Osteoblast (primary cell): Measurements from ENCODE around the gene TDRD3. TPM values are rescaled to one million over a fixed set of nuclear protein-coding genes. Genes with fewer than 3 reads are reported as not detected.
A peak's percentile ranks its signal among the peaks of the same experiment; 100 is the strongest.
"Not testable (repeated sequence)": the region's sequence is repeated elsewhere in the genome, so short reads cannot be mapped to it uniquely, and the experiment has no call there.

Experiments used
- DNase-seq: peaks from one replicate; pipeline ENCODE4 v3.0.0; 2011; ENCODE audit warnings: low spot score, mixed read lengths; ENCODE audit not compliant: insufficient read length; ENCODE audit errors: missing footprints
- H2AFZ ChIP-seq: 2 replicates; pipeline ENCODE4 v1.6.0; 2011; ENCODE audit warnings: mild to moderate bottlenecking, low read length
- H3K27ac ChIP-seq: 2 replicates; pipeline ENCODE4 v1.5.1; 2011; ENCODE audit warnings: mild to moderate bottlenecking, low read depth, low read length, moderate library complexity
- H3K27me3 ChIP-seq: 2 replicates; pipeline ENCODE4 v1.6.0; 2012; ENCODE audit warnings: mild to moderate bottlenecking, control low read depth, inconsistent platforms, low read length, moderate library complexity; ENCODE audit not compliant: insufficient read depth
- H3K36me3 ChIP-seq: 2 replicates; pipeline ENCODE4 v1.5.1; 2011; ENCODE audit warnings: mild to moderate bottlenecking, low read length, control low read depth, moderate library complexity; ENCODE audit not compliant: insufficient read depth
- H3K4me1 ChIP-seq: 2 replicates; pipeline ENCODE4 v1.5.1; 2011; ENCODE audit warnings: mild to moderate bottlenecking, low read length, control low read depth, moderate library complexity; ENCODE audit not compliant: insufficient read depth
- H3K4me2 ChIP-seq: 2 replicates; pipeline ENCODE4 v1.6.0; 2011; ENCODE audit warnings: mild to moderate bottlenecking, low read length; ENCODE audit not compliant: insufficient read depth
- H3K4me3 ChIP-seq: fragments of 200-600 bp; sonication (generic); 3 replicates; pipeline ENCODE4 v1.5.1; 2012; ENCODE audit warnings: mild to moderate bottlenecking, low read length, inconsistent platforms; ENCODE audit not compliant: insufficient read depth
- H3K79me2 ChIP-seq: 2 replicates; pipeline ENCODE4 v1.6.0; 2012; ENCODE audit warnings: mild to moderate bottlenecking, low read length, control low read depth, inconsistent platforms; ENCODE audit not compliant: insufficient read depth
- H3K9me3 ChIP-seq: 2 replicates; pipeline ENCODE4 v1.5.1; 2011; ENCODE audit warnings: low read depth, low read length, control low read depth
- H4K20me1 ChIP-seq: 2 replicates; pipeline ENCODE4 v1.6.0; 2012; ENCODE audit warnings: mild to moderate bottlenecking, low read length, control low read depth; ENCODE audit not compliant: insufficient read depth
- CTCF ChIP-seq: IDR thresholded peaks from 2 replicates; pipeline ENCODE4 v1.5.1; 2011; ENCODE audit warnings: mild to moderate bottlenecking, low read depth, low read length, moderate library complexity; ENCODE audit errors: extremely low read depth
- total RNA-seq: library from RNA; depleted of rRNA; stranded (reverse); fragments of >200 nt; gene quantifications from 2 replicates; pipeline ENCODE4 v1.2.3, GENCODE V29; 2012

The TDRD3 gene
- total RNA-seq, 1 donor, result 33.7 TPM

GRCh38 chr13:60398379-60398891 lies 1.4 kb downstream of the TDRD3 start:
- Histone ChIP-seq H3K36me3 (no peaks in the 10 kb centered on the region), H2AFZ (peak overlapping the region; percentile 96), H3K4me1 (peaks cover 24% of the 10 kb centered on the region), H3K27me3 (no peaks in the 10 kb centered on the region), H3K4me2 (peak overlapping the region; percentile 98), H4K20me1 (no peaks in the 10 kb centered on the region), H3K27ac (peak overlapping the region; percentile 87), H3K4me3 (peak overlapping the region; percentile 77), H3K79me2 (peaks cover 44% of the 10 kb centered on the region), H3K9me3 (no peaks in the 10 kb centered on the region)
- no peak for TF ChIP-seq CTCF
- DNase-seq, result peak; percentile 87

GRCh38 chr13:60398907-60399589 lies 2.0 kb downstream of the TDRD3 start:
- Histone ChIP-seq H3K79me2 (peaks cover 49% of the 10 kb centered on the region), H3K27ac (no peak overlapping the region), H3K4me2 (peak overlapping the region; percentile 98), H3K36me3 (no peaks in the 10 kb centered on the region), H3K4me3 (peak overlapping the region; percentile 77), H3K27me3 (no peaks in the 10 kb centered on the region), H3K4me1 (peaks cover 24% of the 10 kb centered on the region), H4K20me1 (no peaks in the 10 kb centered on the region), H3K9me3 (no peaks in the 10 kb centered on the region), H2AFZ (no peak overlapping the region)
- DNase-seq, result peak; percentile 56
- TF ChIP-seq CTCF, result no peak

DNA sequence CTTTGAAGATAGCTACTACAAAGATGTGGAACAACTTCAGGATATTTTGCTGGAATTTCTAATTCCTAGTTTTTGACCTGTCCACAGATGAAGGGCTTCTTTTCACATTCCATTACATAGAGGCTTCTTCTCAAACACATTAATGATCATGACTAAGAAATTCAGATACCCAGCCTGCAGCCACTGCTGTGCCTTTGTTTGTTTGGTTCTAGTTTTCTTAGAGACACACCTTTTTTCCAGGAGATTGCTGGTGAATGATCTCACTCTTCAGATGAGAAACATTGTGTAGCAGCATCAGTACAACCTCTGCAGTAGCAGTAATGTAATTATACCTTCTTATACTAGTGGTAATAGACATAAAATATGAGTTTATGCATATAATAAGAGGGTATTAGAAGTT lies 5.0 kb downstream of the TDRD3 start:
- DNase-seq, result peak; percentile 29
- Histone ChIP-seq H3K79me2 (peaks cover 65% of the 10 kb centered on the region), H3K27me3 (no peaks in the 10 kb centered on the region), H4K20me1 (no peaks in the 10 kb centered on the region), H2AFZ (no peak overlapping the region), H3K4me2 (no peak overlapping the region), H3K4me3 (no peak overlapping the region), H3K36me3 (no peaks in the 10 kb centered on the region), H3K9me3 (no peaks in the 10 kb centered on the region), H3K4me1 (peaks cover 15% of the 10 kb centered on the region), H3K27ac (no peak overlapping the region)
- TF ChIP-seq CTCF, result no peak

DNA sequence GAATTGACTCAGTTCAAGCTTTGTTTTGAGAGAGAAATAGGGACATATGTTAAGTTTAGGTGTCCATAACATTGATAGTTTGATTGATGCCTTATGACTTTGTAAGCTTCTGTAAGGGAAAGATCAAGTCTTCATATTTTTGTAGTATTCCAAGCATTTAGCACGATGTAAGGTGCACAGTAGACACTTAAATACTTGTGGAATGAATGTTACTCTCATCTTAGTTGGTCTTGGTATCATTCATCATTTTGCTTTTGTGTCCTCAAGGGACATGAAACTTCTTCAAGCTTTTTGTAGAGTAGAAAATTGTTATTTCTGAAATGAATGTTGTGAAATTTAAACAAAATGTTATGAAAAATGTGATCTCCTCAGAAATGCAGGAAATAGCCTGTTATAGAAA lies 10.1 kb downstream of the TDRD3 start:
- Histone ChIP-seq H3K4me2 (no peak overlapping the region), H4K20me1 (no peaks in the 10 kb centered on the region), H3K4me3 (no peak overlapping the region), H3K4me1 (no peaks in the 10 kb centered on the region), H3K27ac (no peak overlapping the region), H3K36me3 (no peaks in the 10 kb centered on the region), H3K79me2 (peaks cover 45% of the 10 kb centered on the region), H3K27me3 (no peaks in the 10 kb centered on the region), H2AFZ (no peak overlapping the region), H3K9me3 (no peaks in the 10 kb centered on the region)
- no peak for TF ChIP-seq CTCF
- no peak for DNase-seq

DNA sequence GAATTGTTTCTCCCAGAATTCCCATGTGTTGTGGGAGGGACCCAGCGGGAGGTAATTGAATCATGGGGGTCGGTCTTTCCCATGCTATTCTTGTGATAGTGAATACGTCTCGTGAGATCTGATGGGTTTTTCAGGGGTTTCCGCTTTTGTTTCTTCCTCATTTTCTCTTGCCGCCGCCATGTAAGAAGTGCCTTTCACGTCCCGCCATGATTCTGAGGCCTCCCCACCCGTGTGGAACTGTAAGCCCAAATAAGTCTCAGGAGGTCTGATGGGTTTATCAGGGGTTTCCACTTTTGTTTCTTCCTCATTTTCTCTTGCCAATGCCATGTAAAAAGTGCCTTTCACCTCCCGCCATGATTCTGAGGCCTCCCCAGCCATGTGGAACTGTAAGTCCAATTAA lies 10.8 kb downstream of the TDRD3 start:
- not testable (repeated sequence) for H3K27me3 ChIP-seq, H3K9me3 ChIP-seq, DNase-seq, H3K27ac ChIP-seq, H2AFZ ChIP-seq, H3K4me3 ChIP-seq, H3K36me3 ChIP-seq, H3K4me2 ChIP-seq, H3K4me1 ChIP-seq, H4K20me1 ChIP-seq
- H3K79me2 ChIP-seq, result peaks cover 42% of the 10 kb centered on the region
